ENCODE measurements around the gene ATP5PD. TPM values are rescaled to one million over a fixed set of nuclear protein-coding genes. Genes with fewer than 3 reads are reported as not detected.

Gene ATP5PD
- total and polyA plus RNA-seq, 2 of the 13 experiments (the other 11 are each of a cell fraction or from before 2014, with no cell fraction given): 158 to 428 TPM

DNA sequence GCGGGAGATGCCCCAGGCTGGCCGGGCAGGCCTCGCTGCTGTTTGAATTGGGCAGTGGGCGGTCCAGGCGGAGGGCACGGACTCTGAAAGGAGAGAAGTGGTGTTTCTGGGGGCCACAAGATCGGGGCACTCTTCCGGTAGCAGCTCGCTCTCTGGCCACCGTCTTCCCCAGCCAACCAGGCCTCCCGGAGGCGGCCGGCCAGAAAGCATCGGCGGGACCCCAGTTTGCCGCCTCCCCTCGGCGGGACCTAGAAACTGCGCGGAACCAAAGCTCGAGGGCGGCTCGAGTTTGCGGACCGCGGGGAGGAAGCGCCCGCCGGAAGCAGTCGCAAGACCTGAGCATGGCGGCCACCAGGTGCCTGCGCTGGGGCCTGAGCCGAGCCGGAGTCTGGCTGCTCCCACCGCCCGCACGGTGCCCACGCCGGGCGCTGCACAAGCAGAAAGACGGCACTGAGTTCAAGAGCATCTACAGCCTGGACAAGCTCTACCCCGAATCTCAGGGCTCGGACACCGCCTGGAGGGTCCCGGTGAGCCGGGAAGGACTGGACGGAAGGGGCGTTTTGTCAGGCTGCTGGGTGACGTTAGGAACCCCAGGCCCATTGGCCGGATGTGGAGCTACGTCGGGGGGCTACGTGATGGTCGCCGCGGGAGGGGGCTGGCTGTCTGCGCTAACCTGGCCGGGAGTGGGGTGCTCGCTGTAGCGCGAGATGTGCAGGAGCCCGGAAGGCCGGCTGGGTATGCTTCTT, 34.2 kb downstream of the ATP5PD start, which contains the start of gene MRPL58 (continued):
- TF ChIP-seq, protein P1, sequence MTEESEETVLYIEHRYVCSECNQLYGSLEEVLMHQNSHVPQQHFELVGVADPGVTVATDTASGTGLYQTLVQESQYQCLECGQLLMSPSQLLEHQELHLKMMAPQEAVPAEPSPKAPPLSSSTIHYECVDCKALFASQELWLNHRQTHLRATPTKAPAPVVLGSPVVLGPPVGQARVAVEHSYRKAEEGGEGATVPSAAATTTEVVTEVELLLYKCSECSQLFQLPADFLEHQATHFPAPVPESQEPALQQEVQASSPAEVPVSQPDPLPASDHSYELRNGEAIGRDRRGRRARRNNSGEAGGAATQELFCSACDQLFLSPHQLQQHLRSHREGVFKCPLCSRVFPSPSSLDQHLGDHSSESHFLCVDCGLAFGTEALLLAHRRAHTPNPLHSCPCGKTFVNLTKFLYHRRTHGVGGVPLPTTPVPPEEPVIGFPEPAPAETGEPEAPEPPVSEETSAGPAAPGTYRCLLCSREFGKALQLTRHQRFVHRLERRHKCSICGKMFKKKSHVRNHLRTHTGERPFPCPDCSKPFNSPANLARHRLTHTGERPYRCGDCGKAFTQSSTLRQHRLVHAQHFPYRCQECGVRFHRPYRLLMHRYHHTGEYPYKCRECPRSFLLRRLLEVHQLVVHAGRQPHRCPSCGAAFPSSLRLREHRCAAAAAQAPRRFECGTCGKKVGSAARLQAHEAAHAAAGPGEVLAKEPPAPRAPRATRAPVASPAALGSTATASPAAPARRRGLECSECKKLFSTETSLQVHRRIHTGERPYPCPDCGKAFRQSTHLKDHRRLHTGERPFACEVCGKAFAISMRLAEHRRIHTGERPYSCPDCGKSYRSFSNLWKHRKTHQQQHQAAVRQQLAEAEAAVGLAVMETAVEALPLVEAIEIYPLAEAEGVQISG (CRISPR knock-in tag; IDR thresholded peaks at IDR 0.05): peak; percentile 96
- TF ChIP-seq SP5 (CRISPR knock-in tag; IDR thresholded peaks at IDR 0.05; ENCODE audit: borderline replicate concordance, low read depth) (peak; percentile 75), KLF9 (CRISPR knock-in tag; IDR thresholded peaks at IDR 0.05; ENCODE audit: low read depth) (no peak), FOSL1 (CRISPR knock-in tag; IDR thresholded peaks at IDR 0.05; ENCODE audit: borderline replicate concordance) (no peak; the same call in 1 of the 2 replicates), DNMT3B (CRISPR knock-in tag; conservative IDR thresholded peaks at IDR 0.05) (peak; percentile 93), KDM5B (CRISPR knock-in tag; IDR thresholded peaks at IDR 0.05; ENCODE audit: borderline replicate concordance) (peak; percentile 98), HES4 (CRISPR knock-in tag; IDR thresholded peaks at IDR 0.05; ENCODE audit: borderline replicate concordance) (no peak; the same call in 1 of the 2 replicates), CHD4 (IDR thresholded peaks at IDR 0.05; ENCODE audit: borderline replicate concordance, low read length) (no peak), ZNF282 (IDR thresholded peaks at IDR 0.05; ENCODE audit: partially characterized antibody) (no peak), ZNF329 (CRISPR knock-in tag; IDR thresholded peaks at IDR 0.05; ENCODE audit: low read depth) (peak; percentile 79), SOX6 (IDR thresholded peaks at IDR 0.05) (no peak), SOX6 (CRISPR knock-in tag; IDR thresholded peaks at IDR 0.05) (peak; percentile 86), ZNF10 (CRISPR knock-in tag; IDR thresholded peaks at IDR 0.05; ENCODE audit: borderline replicate concordance, low read depth) (no peak), NFE2L1 (CRISPR knock-in tag; IDR thresholded peaks at IDR 0.05; ENCODE audit: borderline replicate concordance) (peak; percentile 87; the same call in 1 of the 2 replicates), RBM39 (IDR thresholded peaks at IDR 0.05; ENCODE audit: low read depth, low read length, poor library complexity, severe bottlenecking) (peak; percentile 99), PCBP1 (IDR thresholded peaks at IDR 0.05; ENCODE audit: borderline replicate concordance, low read depth, low read length) (peak; percentile 94), ZNF136 (CRISPR knock-in tag; IDR thresholded peaks at IDR 0.05; ENCODE audit: low read depth) (no peak), ELF4 (CRISPR knock-in tag; IDR thresholded peaks at IDR 0.05; ENCODE audit: borderline replicate concordance) (no peak), MEIS2 (CRISPR knock-in tag; IDR thresholded peaks at IDR 0.05) (peak; percentile 97), MXI1 (IDR thresholded peaks at IDR 0.05; ENCODE audit: borderline replicate concordance, low read depth, low read length) (peak; percentile 88)
- TF ChIP-seq, protein P2, sequence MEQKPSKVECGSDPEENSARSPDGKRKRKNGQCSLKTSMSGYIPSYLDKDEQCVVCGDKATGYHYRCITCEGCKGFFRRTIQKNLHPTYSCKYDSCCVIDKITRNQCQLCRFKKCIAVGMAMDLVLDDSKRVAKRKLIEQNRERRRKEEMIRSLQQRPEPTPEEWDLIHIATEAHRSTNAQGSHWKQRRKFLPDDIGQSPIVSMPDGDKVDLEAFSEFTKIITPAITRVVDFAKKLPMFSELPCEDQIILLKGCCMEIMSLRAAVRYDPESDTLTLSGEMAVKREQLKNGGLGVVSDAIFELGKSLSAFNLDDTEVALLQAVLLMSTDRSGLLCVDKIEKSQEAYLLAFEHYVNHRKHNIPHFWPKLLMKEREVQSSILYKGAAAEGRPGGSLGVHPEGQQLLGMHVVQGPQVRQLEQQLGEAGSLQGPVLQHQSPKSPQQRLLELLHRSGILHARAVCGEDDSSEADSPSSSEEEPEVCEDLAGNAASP (CRISPR knock-in tag; IDR thresholded peaks at IDR 0.05; ENCODE audit: borderline replicate concordance): peak; percentile 90
